DND-41 (cell line): ENCODE data around the gene TBRG1.
"Not testable (repeated sequence)": the region's sequence is repeated elsewhere in the genome, so short reads cannot be mapped to it uniquely, and the experiment has no call there.

Experiments used
- ATAC-seq: fragments of 200-7000 bp; cut with Tn5 transposase; 3 replicates; pipeline ENCODE4 v1.9.1; 2021; ENCODE audit warnings: low read depth; ENCODE audit not compliant: insufficient read depth
- DNase-seq: peaks from one replicate; pipeline ENCODE4 v3.0.0-alpha.2; 2020
- H2AFZ ChIP-seq: 2 replicates; pipeline ENCODE4 v1.6.0; 2012; ENCODE audit warnings: low read depth, low read length
- H3K27ac ChIP-seq: 2 replicates; pipeline ENCODE4 v1.5.1; 2012; ENCODE audit warnings: low read length, inconsistent platforms
- H3K27me3 ChIP-seq: fragments of 200-600 bp; sonication (generic); 2 replicates; pipeline ENCODE4 v1.6.0; 2012; ENCODE audit warnings: low read length, mild to moderate bottlenecking, inconsistent platforms; ENCODE audit not compliant: insufficient read depth, poor library complexity
- H3K36me3 ChIP-seq: 2 replicates; pipeline ENCODE4 v1.5.1; 2012; ENCODE audit warnings: low read length, inconsistent platforms; ENCODE audit not compliant: insufficient read depth
- H3K4me1 ChIP-seq: 2 replicates; pipeline ENCODE4 v1.5.1; 2012; ENCODE audit warnings: mild to moderate bottlenecking, low read length; ENCODE audit not compliant: insufficient read depth
- H3K4me2 ChIP-seq: 2 replicates; pipeline ENCODE4 v1.6.0; 2012; ENCODE audit warnings: mild to moderate bottlenecking, moderate library complexity, low read length, inconsistent platforms; ENCODE audit not compliant: insufficient read depth
- H3K4me3 ChIP-seq, 2 experiments: fragments of 200-600 bp in 1 of 2; shearing (Covaris generic) in 1 of 2; 2 replicates each; pipeline ENCODE4 v1.5.1; 2012 to 2016; ENCODE audit warnings: inconsistent platforms in 2 of 2, low read length in 2 of 2, mild to moderate bottlenecking in 2 of 2, low read depth in 1 of 2, moderate library complexity in 1 of 2
- H3K79me2 ChIP-seq: 2 replicates; pipeline ENCODE4 v1.6.0; 2012; ENCODE audit warnings: low read length, inconsistent platforms; ENCODE audit not compliant: insufficient read depth
- H3K9ac ChIP-seq: 2 replicates; pipeline ENCODE4 v1.6.0; 2012; ENCODE audit warnings: low read depth, mild to moderate bottlenecking, inconsistent platforms, low read length, moderate library complexity
- H3K9me3 ChIP-seq: 2 replicates; pipeline ENCODE4 v1.5.1; 2012; ENCODE audit warnings: low read length, moderate library complexity, mild to moderate bottlenecking, inconsistent platforms; ENCODE audit not compliant: insufficient read depth, severe bottlenecking
- H4K20me1 ChIP-seq: 2 replicates; pipeline ENCODE4 v1.6.0; 2012; ENCODE audit warnings: low read length; ENCODE audit not compliant: insufficient read depth
- EZH2 ChIP-seq: IDR thresholded peaks from 3 replicates; pipeline ENCODE4 v1.6.1; 2012; ENCODE audit warnings: borderline replicate concordance, low read depth, mild to moderate bottlenecking, moderate library complexity, low read length, inconsistent platforms; ENCODE audit not compliant: severe bottlenecking
- TF ChIP-seq, protein P1 (sequence below): IDR thresholded peaks from 2 replicates; pipeline ENCODE4 v1.5.1; 2012; ENCODE audit warnings: borderline replicate concordance, low read length, moderate library complexity, mild to moderate bottlenecking; ENCODE audit not compliant: poor library complexity, severe bottlenecking; ENCODE audit errors: extremely low read depth

TBRG1 gene

DNA sequence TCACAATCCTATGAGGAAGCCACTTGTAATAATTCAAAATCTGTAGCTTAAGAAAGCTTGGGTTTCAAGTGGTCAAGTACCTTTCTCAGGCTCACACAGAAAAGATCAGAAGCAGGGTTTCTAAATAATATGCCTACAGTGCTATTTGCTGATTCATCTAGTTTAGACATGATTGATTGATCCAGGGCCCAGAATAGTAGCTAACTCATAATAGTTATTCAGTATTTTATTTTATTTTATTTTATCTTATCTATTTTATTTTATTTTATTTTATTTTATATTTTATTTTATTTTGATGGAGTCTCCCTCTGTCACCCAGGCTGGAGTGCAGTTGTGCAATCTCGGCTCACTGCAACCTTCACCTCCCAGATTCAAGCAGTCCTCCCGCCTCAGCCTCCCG is 27.4 kb upstream of the TBRG1 start:
- Histone ChIP-seq H3K4me1 (no peaks in the 10 kb centered on the region), H3K27me3 (peaks cover 7% of the 10 kb centered on the region), H3K4me2 (no peak overlapping the region), H3K4me3 (no peak overlapping the region), H3K9me3 (no peaks in the 10 kb centered on the region), H3K36me3 (no peaks in the 10 kb centered on the region), H3K27ac (no peak overlapping the region), H2AFZ (no peak overlapping the region), H3K79me2 (no peaks in the 10 kb centered on the region), H3K9ac (no peak overlapping the region), H4K20me1 (no peaks in the 10 kb centered on the region)
- no peak for DNase-seq
- TF ChIP-seq, protein P1, sequence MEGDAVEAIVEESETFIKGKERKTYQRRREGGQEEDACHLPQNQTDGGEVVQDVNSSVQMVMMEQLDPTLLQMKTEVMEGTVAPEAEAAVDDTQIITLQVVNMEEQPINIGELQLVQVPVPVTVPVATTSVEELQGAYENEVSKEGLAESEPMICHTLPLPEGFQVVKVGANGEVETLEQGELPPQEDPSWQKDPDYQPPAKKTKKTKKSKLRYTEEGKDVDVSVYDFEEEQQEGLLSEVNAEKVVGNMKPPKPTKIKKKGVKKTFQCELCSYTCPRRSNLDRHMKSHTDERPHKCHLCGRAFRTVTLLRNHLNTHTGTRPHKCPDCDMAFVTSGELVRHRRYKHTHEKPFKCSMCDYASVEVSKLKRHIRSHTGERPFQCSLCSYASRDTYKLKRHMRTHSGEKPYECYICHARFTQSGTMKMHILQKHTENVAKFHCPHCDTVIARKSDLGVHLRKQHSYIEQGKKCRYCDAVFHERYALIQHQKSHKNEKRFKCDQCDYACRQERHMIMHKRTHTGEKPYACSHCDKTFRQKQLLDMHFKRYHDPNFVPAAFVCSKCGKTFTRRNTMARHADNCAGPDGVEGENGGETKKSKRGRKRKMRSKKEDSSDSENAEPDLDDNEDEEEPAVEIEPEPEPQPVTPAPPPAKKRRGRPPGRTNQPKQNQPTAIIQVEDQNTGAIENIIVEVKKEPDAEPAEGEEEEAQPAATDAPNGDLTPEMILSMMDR, result no peak
- no peak for ATAC-seq

DNA sequence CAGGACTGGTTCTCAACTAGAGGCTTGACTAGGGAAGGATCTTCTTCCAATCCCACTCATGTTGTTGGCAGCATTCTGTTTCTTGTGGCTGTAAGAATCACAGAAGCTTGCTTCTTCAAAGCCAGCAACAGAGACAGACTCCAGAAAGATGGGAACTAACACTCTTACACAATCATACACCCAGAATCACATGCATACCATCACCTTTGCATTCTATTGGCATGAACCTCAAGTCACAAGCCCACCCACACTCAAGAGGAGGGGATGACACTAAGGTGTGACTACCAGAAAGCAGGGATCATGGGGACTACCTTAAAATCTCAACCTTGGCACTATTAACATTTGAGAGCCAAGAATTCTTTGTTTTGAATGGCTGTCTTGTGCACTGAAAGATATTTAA is 25.0 kb upstream of the TBRG1 start:
- no peak overlapping the region for H3K9ac ChIP-seq
- no peak overlapping the region for H3K27ac ChIP-seq
- no peaks in the 10 kb centered on the region for H4K20me1 ChIP-seq
- DNase-seq (no peak), ATAC-seq (no peak)
- no peak overlapping the region for H2AFZ ChIP-seq
- no peaks in the 10 kb centered on the region for H3K4me1 ChIP-seq
- TF ChIP-seq, protein P1, result no peak
- no peak for TF ChIP-seq EZH2
- peaks cover 7% of the 10 kb centered on the region for H3K27me3 ChIP-seq
- no peak overlapping the region for H3K4me3 ChIP-seq
- no peak overlapping the region for H3K4me2 ChIP-seq
- no peaks in the 10 kb centered on the region for H3K36me3 ChIP-seq
- no peaks in the 10 kb centered on the region for H3K9me3 ChIP-seq
- H3K79me2 ChIP-seq, result no peaks in the 10 kb centered on the region

DNA sequence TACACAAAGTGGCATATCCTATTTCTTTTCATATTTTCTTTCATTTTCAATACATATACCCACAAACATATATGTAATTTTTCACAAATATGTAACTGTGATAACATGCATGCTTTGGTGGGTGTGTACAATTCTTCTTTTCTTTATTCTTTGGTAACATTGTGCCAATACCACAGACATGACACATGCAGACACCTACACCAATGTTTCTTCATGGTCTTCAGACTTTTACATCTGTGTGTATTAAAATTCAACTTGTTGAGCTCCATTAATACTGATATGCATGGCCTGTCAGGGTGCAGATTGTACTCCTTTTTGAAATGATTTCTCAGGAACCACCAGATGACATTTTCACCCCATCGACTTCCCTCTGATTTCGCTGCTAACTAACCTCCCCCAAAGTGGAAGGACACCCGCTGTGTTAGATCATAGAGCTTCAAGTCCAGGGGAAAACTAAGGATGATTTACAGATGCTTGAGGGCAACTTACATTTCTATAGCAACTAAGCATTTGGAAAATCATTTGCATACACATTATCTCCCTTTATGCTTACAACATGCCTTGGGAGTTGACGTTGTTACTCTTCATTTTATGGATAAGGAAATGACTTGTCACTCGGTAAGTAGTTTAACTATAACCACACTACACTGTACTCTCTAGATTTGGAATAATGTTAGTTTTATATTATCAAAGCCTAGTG is 21.9 kb upstream of the TBRG1 start:
- Histone ChIP-seq H3K4me3 (no peak overlapping the region), H3K27ac (no peak overlapping the region), H2AFZ (no peak overlapping the region), H4K20me1 (no peaks in the 10 kb centered on the region), H3K9me3 (no peaks in the 10 kb centered on the region), H3K27me3 (no peaks in the 10 kb centered on the region), H3K4me2 (no peak overlapping the region), H3K36me3 (no peaks in the 10 kb centered on the region), H3K9ac (no peak overlapping the region), H3K79me2 (no peaks in the 10 kb centered on the region), H3K4me1 (no peaks in the 10 kb centered on the region)
- TF ChIP-seq EZH2, result no peak
- TF ChIP-seq, protein P1, result no peak
- DNase-seq, result no peak
- ATAC-seq, result no peak

DNA sequence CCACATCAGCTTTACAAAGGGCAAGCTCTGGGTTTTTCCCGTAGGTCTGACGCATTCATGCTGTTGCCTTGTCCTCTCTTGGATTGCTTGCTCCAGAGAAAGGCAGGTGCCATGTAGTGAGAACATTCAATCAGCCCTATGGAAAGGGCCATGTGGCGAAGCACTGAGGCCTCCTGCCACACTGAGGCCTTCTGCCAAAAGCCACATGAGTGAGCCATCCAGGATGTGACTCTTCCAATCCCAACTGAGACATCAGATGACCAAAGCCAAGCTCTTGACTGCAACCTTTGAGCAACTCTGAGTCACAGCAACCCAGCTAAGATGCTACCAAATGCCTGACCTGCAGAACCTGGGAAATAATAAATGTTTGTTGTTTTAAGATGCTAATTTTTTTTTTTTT is 20.5 kb upstream of the TBRG1 start:
- no peak for TF ChIP-seq EZH2
- TF ChIP-seq, protein P1, result no peak
- H3K27me3 ChIP-seq, result no peaks in the 10 kb centered on the region
- H3K4me2 ChIP-seq, result no peak overlapping the region
- H3K9me3 ChIP-seq, result no peaks in the 10 kb centered on the region
- H3K9ac ChIP-seq, result no peak overlapping the region
- ATAC-seq, result no peak
- H2AFZ ChIP-seq, result no peak overlapping the region
- no peak for DNase-seq
- H3K36me3 ChIP-seq, result no peaks in the 10 kb centered on the region
- no peak overlapping the region for H3K4me3 ChIP-seq
- H3K27ac ChIP-seq, result no peak overlapping the region
- H3K79me2 ChIP-seq, result no peaks in the 10 kb centered on the region
- no peaks in the 10 kb centered on the region for H4K20me1 ChIP-seq
- H3K4me1 ChIP-seq, result no peaks in the 10 kb centered on the region

DNA sequence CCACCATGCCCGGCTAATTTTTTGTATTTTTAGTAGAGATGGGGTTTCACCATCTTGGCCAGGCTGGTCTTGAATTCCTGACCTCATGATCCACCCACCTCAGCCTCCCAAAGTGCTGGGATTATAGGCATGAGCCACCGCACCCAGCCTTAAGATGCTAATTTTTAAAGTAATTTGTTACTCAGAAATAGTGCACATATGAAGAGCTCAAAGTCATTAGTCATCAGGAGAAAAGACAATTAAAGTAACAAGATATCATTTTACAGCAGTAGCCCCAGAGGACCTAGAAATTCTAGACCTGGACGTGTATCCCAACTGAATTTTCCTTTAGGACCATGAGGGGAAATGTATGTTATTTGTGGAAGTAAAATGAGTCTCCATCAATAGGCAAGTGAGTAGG is 19.9 kb upstream of the TBRG1 start:
- H3K9ac ChIP-seq, H3K4me1 ChIP-seq, DNase-seq, H2AFZ ChIP-seq, H3K79me2 ChIP-seq, H3K27me3 ChIP-seq, H3K9me3 ChIP-seq, H3K4me3 ChIP-seq, H3K4me2 ChIP-seq, H4K20me1 ChIP-seq, ATAC-seq, H3K36me3 ChIP-seq, H3K27ac ChIP-seq: not testable (repeated sequence)
